KMS-11 (cell line): ENCODE results near the gene FNDC3B.

Experiments used
- H2AFZ ChIP-seq: fragments of 200-600 bp; sonication (generic); 2 replicates; pipeline ENCODE4 v1.6.1; 2016; ENCODE audit warnings: antibody characterized with exemption, mixed run types, low read depth
- H3K27ac ChIP-seq: fragments of 200-600 bp; sonication (generic); 2 replicates; pipeline ENCODE4 v1.6.1; 2016; ENCODE audit warnings: mild to moderate bottlenecking, mixed run types
- H3K27me3 ChIP-seq: fragments of 200-600 bp; sonication (generic); 2 replicates; pipeline ENCODE4 v1.6.1; 2017; ENCODE audit warnings: mild to moderate bottlenecking, low read depth, mixed run types, moderate library complexity; ENCODE audit not compliant: insufficient read depth
- H3K36me3 ChIP-seq: fragments of 200-600 bp; sonication (generic); 2 replicates; pipeline ENCODE4 v1.6.1; 2017; ENCODE audit warnings: mild to moderate bottlenecking, mixed run types; ENCODE audit not compliant: insufficient read depth
- H3K4me1 ChIP-seq: fragments of 200-600 bp; sonication (generic); 2 replicates; pipeline ENCODE4 v1.6.1; 2016; ENCODE audit warnings: mild to moderate bottlenecking, low read depth, mixed run types; ENCODE audit not compliant: poor library complexity, severe bottlenecking
- H3K4me2 ChIP-seq: fragments of 200-600 bp; sonication (generic); 2 replicates; pipeline ENCODE4 v1.7.0; 2016; ENCODE audit warnings: mild to moderate bottlenecking, mixed run types
- H3K4me3 ChIP-seq: fragments of 200-600 bp; sonication (generic); IDR thresholded peaks from 2 replicates; pipeline ENCODE4 v1.6.1; 2017; ENCODE audit warnings: low read depth, low read length, mixed read lengths; ENCODE audit not compliant: insufficient read depth
- H3K79me2 ChIP-seq: fragments of 200-600 bp; sonication (generic); 2 replicates; pipeline ENCODE4 v1.6.1; 2016; ENCODE audit warnings: low read depth, mixed run types; ENCODE audit not compliant: insufficient read depth
- H3K9ac ChIP-seq: fragments of 200-600 bp; sonication (generic); 2 replicates; pipeline ENCODE4 v1.6.1; 2016; ENCODE audit warnings: mild to moderate bottlenecking, mixed run types
- H4K20me1 ChIP-seq: fragments of 200-600 bp; sonication (generic); 2 replicates; pipeline ENCODE4 v1.6.1; 2016; ENCODE audit warnings: mild to moderate bottlenecking, mixed run types; ENCODE audit not compliant: insufficient read depth
- TF ChIP-seq, protein P1 (sequence below): fragments of 200-600 bp; sonication (generic); conservative IDR thresholded peaks from 2 replicates; pipeline ENCODE4 v1.6.1; 2017; ENCODE audit warnings: low read depth, mild to moderate bottlenecking, antibody characterized with exemption, low read length, moderate library complexity, mixed read lengths

FNDC3B gene

DNA sequence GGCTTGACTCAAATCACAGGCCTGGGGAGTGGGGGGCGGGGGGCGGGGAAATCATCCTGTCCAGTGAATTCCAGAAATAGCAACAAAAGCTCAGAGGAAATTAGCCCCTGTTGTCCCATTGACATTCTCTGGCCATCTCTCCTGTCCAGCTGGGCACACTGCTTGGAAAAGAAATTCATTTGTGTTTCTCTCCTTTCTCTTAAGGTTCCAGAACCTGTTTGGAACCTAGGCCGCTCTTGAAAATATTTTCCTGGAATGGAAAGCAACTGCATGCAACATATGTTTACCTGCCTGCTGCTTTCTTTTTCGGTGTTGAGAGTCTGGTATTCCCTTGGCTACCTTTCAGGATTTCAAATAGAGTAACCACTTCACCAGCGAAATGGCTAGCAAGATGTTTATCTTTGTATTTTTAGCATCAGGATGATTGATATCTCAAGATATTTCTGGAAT lies 239.8 kb downstream of the FNDC3B start:
- TF ChIP-seq, protein P1, sequence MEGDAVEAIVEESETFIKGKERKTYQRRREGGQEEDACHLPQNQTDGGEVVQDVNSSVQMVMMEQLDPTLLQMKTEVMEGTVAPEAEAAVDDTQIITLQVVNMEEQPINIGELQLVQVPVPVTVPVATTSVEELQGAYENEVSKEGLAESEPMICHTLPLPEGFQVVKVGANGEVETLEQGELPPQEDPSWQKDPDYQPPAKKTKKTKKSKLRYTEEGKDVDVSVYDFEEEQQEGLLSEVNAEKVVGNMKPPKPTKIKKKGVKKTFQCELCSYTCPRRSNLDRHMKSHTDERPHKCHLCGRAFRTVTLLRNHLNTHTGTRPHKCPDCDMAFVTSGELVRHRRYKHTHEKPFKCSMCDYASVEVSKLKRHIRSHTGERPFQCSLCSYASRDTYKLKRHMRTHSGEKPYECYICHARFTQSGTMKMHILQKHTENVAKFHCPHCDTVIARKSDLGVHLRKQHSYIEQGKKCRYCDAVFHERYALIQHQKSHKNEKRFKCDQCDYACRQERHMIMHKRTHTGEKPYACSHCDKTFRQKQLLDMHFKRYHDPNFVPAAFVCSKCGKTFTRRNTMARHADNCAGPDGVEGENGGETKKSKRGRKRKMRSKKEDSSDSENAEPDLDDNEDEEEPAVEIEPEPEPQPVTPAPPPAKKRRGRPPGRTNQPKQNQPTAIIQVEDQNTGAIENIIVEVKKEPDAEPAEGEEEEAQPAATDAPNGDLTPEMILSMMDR, result no peak
- Histone ChIP-seq H3K79me2 (peaks cover 12% of the 10 kb centered on the region; the same call in 1 of the 2 replicates), H3K4me2 (no peak overlapping the region), H3K4me1 (peaks cover 13% of the 10 kb centered on the region), H3K9ac (no peak overlapping the region), H3K4me3 (no peak overlapping the region), H4K20me1 (no peaks in the 10 kb centered on the region), H3K36me3 (no peaks in the 10 kb centered on the region), H3K27me3 (no peaks in the 10 kb centered on the region), H2AFZ (no peak overlapping the region), H3K27ac (no peak overlapping the region)

- Histone ChIP-seq H3K4me1 (peaks cover 8% of the 10 kb centered on the region), H3K27me3 (no peaks in the 10 kb centered on the region), H2AFZ (no peak overlapping the region), H4K20me1 (no peaks in the 10 kb centered on the region), H3K36me3 (0 out of 2 replicates have a peak, but pooled peaks cover 2% of the 10 kb centered on the region), H3K9ac (no peak overlapping the region), H3K27ac (no peak overlapping the region), H3K4me2 (no peak overlapping the region), H3K79me2 (peaks cover 12% of the 10 kb centered on the region; the same call in 1 of the 2 replicates), H3K4me3 (no peak overlapping the region)
- TF ChIP-seq, protein P1, result no peak
Measured at GRCh38 chr3:172279974-172280373, 240.6 kb downstream of the FNDC3B start.

GRCh38 chr3:172280406-172281051 lies 241.2 kb downstream of the FNDC3B start:
- H3K27me3 ChIP-seq, result no peaks in the 10 kb centered on the region
- H3K4me3 ChIP-seq, result no peak overlapping the region
- H3K27ac ChIP-seq, result no peak overlapping the region
- peaks cover 3% of the 10 kb centered on the region for H3K4me1 ChIP-seq
- 0 out of 2 replicates have a peak, but pooled peaks cover 4% of the 10 kb centered on the region for H3K36me3 ChIP-seq
- peaks cover 12% of the 10 kb centered on the region; the same call in 1 of the 2 replicates for H3K79me2 ChIP-seq
- no peaks in the 10 kb centered on the region for H4K20me1 ChIP-seq
- no peak overlapping the region for H3K9ac ChIP-seq
- H3K4me2 ChIP-seq, result no peak overlapping the region
- H2AFZ ChIP-seq, result no peak overlapping the region
- TF ChIP-seq, protein P1, result no peak

DNA sequence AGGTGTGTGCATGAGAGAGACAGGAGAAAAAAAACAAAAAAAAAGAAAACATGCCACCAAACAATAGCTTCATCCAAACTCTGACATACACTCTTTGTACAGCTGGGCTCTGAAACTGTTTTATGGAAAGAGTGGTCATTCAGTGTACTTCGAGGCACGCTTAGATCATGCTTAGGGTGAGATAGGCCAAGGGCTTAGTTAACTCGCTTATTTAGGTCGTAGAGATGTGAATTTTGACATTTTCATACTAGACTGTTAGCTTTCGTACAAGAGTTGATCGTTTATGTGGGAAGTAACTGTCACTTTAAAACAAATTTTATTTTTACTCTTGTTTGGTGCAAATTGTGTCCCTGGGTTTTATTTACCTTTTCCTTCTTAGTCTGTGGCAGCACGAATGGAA lies 242.5 kb downstream of the FNDC3B start:
- Histone ChIP-seq H3K27ac (no peak overlapping the region), H3K4me2 (no peak overlapping the region), H3K9ac (no peak overlapping the region), H2AFZ (no peak overlapping the region), H4K20me1 (0 out of 2 replicates have a peak, but pooled peaks cover 9% of the 10 kb centered on the region), H3K4me3 (no peak overlapping the region), H3K4me1 (peaks cover 7% of the 10 kb centered on the region), H3K27me3 (no peaks in the 10 kb centered on the region), H3K36me3 (0 out of 2 replicates have a peak, but pooled peaks cover 4% of the 10 kb centered on the region), H3K79me2 (peaks cover 12% of the 10 kb centered on the region; the same call in 1 of the 2 replicates)
- TF ChIP-seq, protein P1, result no peak
